HepG2 (cell line): Measurements from ENCODE around the gene CHMP4B. TPM values are rescaled to one million over a fixed set of nuclear protein-coding genes. Genes with fewer than 3 reads are reported as not detected.

Experiments
- ARHGAP35 ChIP-seq: sonication (generic); formaldehyde crosslinking; IDR thresholded peaks from 2 replicates; pipeline ENCODE4 v1.9.0; 2022; ENCODE audit warnings: mild to moderate bottlenecking, inconsistent platforms, moderate library complexity, missing genetic modification reagents, borderline replicate concordance
- FOXK1 ChIP-seq: sonication (generic); formaldehyde crosslinking; IDR thresholded peaks from 2 replicates; pipeline ENCODE4 v1.4.0; 2020; ENCODE audit warnings: low read depth, missing genetic modification reagents, borderline replicate concordance
- MED1 ChIP-seq: sonication (generic); formaldehyde crosslinking; IDR thresholded peaks from 2 replicates; pipeline ENCODE4 v1.4.0; 2020; ENCODE audit warnings: missing genetic modification reagents
- MLXIP ChIP-seq: sonication (generic); formaldehyde crosslinking; IDR thresholded peaks from 2 replicates; pipeline ENCODE4 v1.9.0; 2021; ENCODE audit warnings: missing genetic modification reagents, borderline replicate concordance
- MZF1 ChIP-seq: sonication (generic); formaldehyde crosslinking; IDR thresholded peaks from 2 replicates; pipeline ENCODE4 v1.8.1; 2023; ENCODE audit warnings: mild to moderate bottlenecking, missing genetic modification reagents, borderline replicate concordance
- NCOA1 ChIP-seq: sonication (generic); formaldehyde crosslinking; IDR thresholded peaks from 2 replicates; pipeline ENCODE4 v1.9.0; 2021; ENCODE audit warnings: missing genetic modification reagents
- NFKBIZ ChIP-seq: IDR thresholded peaks from 2 replicates; pipeline ENCODE4 v1.6.1; 2018; ENCODE audit warnings: missing genetic modification reagents, missing compliant biosample characterization
- RBFOX2 ChIP-seq: fragments of 200-400 bp; formaldehyde crosslinking; IDR thresholded peaks from 2 replicates; pipeline ENCODE4 v1.6.1; 2017; ENCODE audit warnings: low read depth, mild to moderate bottlenecking, low read length
- SAFB2 ChIP-seq: sonication (generic); formaldehyde crosslinking; IDR thresholded peaks from 2 replicates; pipeline ENCODE4 v1.5.1; 2020; ENCODE audit warnings: missing genetic modification reagents, low read depth, mild to moderate bottlenecking, borderline replicate concordance
- SP140L ChIP-seq: sonication (generic); formaldehyde crosslinking; IDR thresholded peaks from 2 replicates; pipeline ENCODE4 v1.4.0; 2020; ENCODE audit warnings: missing genetic modification reagents, borderline replicate concordance
- SP5 ChIP-seq: IDR thresholded peaks from 2 replicates; pipeline ENCODE4 v1.6.1; 2016; ENCODE audit warnings: low read depth, borderline replicate concordance
- THYN1 ChIP-seq: sonication (generic); formaldehyde crosslinking; IDR thresholded peaks from 2 replicates; pipeline ENCODE4 v1.8.1; 2023; ENCODE audit warnings: low read depth, mild to moderate bottlenecking, moderate library complexity, missing genetic modification reagents, borderline replicate concordance
- TOPORS ChIP-seq: sonication (generic); formaldehyde crosslinking; IDR thresholded peaks from 2 replicates; pipeline ENCODE4 v1.8.0; 2023; ENCODE audit warnings: mild to moderate bottlenecking, missing genetic modification reagents
- YEATS4 ChIP-seq: sonication (generic); formaldehyde crosslinking; IDR thresholded peaks from 2 replicates; pipeline ENCODE4 v1.4.0; 2020; ENCODE audit warnings: missing genetic modification reagents, borderline replicate concordance
- ZFP36L2 ChIP-seq: sonication (generic); formaldehyde crosslinking; IDR thresholded peaks from 2 replicates; pipeline ENCODE4 v1.4.0; 2020; ENCODE audit warnings: missing genetic modification reagents
- ZNF136 ChIP-seq: sonication (generic); formaldehyde crosslinking; IDR thresholded peaks from 2 replicates; pipeline ENCODE4 v1.8.1; 2022; ENCODE audit warnings: low read depth, mild to moderate bottlenecking, moderate library complexity, missing genetic modification reagents
- ZNF20 ChIP-seq: sonication (generic); formaldehyde crosslinking; IDR thresholded peaks from 2 replicates; pipeline ENCODE4 v1.4.0; 2020; ENCODE audit warnings: mild to moderate bottlenecking, moderate library complexity, missing genetic modification reagents
- ZNF451 ChIP-seq: sonication (generic); formaldehyde crosslinking; IDR thresholded peaks from 2 replicates; pipeline ENCODE4 v1.5.0; 2020; ENCODE audit warnings: mild to moderate bottlenecking, missing genetic modification reagents
- ZNF598 ChIP-seq: sonication (generic); formaldehyde crosslinking; IDR thresholded peaks from 2 replicates; pipeline ENCODE4 v1.5.1; 2020; ENCODE audit warnings: mild to moderate bottlenecking, missing genetic modification reagents, borderline replicate concordance
- ZNF724P ChIP-seq: sonication (generic); formaldehyde crosslinking; IDR thresholded peaks from 2 replicates; pipeline ENCODE4 v1.8.0; 2022; ENCODE audit warnings: missing genetic modification reagents, borderline replicate concordance
- ZNF768 ChIP-seq: sonication (generic); formaldehyde crosslinking; IDR thresholded peaks from 2 replicates; pipeline ENCODE4 v1.4.0; 2020; ENCODE audit warnings: missing genetic modification reagents
- ZNF782 ChIP-seq: sonication (generic); formaldehyde crosslinking; IDR thresholded peaks from 2 replicates; pipeline ENCODE4 v1.4.0; 2020; ENCODE audit warnings: missing genetic modification reagents, mild to moderate bottlenecking, borderline replicate concordance
- polyA plus RNA-seq, 8 experiments: library from polyadenylated mRNA; depleted of rRNA in 3 of 8; stranded (reverse) in 7 of 8; unstranded in 1 of 8; fragments of >200 nt; fragmentation: Illumina TruSeq in 4 of 8; extraction: Trizol in 4 of 8; gene quantifications; 2 replicates each; pipeline versions ENCODE4 v1.2.1 to v1.2.3, GENCODE V29; 2011 to 2016; ENCODE audit warnings: low read depth in 4 of 8, missing spikeins in 1 of 8, mixed read lengths in 1 of 8; ENCODE audit not compliant: insufficient read depth in 1 of 8
- total RNA-seq, 5 experiments: library from RNA; depleted of rRNA; stranded (reverse); fragments of >200 nt; fragmentation: Illumina TruSeq; extraction: Trizol; gene quantifications; 2 replicates each; pipeline ENCODE4 v1.2.3, GENCODE V29; 2016; ENCODE audit warnings: low read depth in 1 of 5
- TF ChIP-seq, protein P1 (sequence below): sonication (generic); formaldehyde crosslinking; IDR thresholded peaks from 2 replicates; pipeline ENCODE4 v1.4.0; 2020; ENCODE audit warnings: missing genetic modification reagents
- TF ChIP-seq, protein P2 (sequence below): sonication (generic); formaldehyde crosslinking; IDR thresholded peaks from 2 replicates; pipeline ENCODE4 v1.4.0; 2020; ENCODE audit warnings: missing genetic modification reagents

Gene CHMP4B
- total and polyA plus RNA-seq, 2 of the 13 experiments (the other 11 are each of a cell fraction or from before 2014, with no cell fraction given) = 40.1 to 45.6 TPM

DNA sequence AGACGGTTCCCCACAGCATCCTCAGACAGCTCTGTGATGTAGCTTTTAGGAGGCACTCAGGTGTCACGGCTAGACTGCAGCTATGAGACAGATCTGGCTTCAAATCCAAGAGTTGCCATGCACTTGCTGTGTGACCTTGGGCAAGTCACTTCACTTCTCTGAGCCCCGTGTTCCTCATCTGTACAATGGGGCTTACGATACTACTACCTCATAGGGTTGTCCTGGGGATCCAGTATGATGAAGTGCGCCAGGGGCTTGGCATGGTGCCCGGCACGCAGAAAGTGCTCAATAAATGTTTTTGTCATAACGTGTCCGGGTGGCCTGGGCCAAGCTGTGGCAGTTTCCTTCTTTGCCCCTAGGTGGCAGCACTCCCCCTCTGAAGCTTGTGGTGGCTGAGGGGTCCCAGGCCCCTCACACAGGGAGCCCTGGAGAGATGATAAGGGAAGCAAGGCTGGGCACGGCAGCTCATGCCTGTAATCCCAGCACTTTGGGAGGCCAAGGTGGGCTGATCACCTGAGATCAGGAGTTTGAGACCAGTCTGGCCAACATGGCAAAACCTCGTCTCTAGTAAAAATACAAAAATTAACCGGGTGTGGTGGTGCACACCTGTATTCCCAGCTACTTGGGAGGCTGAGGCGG lies 19.1 kb upstream of the CHMP4B start (continued):
- TF ChIP-seq TOPORS (CRISPR knock-in tag) = no peak
- no peak for TF ChIP-seq ZNF451
- TF ChIP-seq RBFOX2 = no peak
- TF ChIP-seq SAFB2 (CRISPR knock-in tag) = no peak
- no peak for TF ChIP-seq ZNF20 (CRISPR knock-in tag)
- TF ChIP-seq, protein P1, sequence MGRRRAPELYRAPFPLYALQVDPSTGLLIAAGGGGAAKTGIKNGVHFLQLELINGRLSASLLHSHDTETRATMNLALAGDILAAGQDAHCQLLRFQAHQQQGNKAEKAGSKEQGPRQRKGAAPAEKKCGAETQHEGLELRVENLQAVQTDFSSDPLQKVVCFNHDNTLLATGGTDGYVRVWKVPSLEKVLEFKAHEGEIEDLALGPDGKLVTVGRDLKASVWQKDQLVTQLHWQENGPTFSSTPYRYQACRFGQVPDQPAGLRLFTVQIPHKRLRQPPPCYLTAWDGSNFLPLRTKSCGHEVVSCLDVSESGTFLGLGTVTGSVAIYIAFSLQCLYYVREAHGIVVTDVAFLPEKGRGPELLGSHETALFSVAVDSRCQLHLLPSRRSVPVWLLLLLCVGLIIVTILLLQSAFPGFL (CRISPR knock-in tag) = no peak
- peak; percentile 46; the same call in 1 of the 2 replicates for TF ChIP-seq ZNF598 (CRISPR knock-in tag)
- no peak for TF ChIP-seq SP140L (CRISPR knock-in tag)
- no peak for TF ChIP-seq ZFP36L2 (CRISPR knock-in tag)
- no peak for TF ChIP-seq THYN1 (CRISPR knock-in tag)
- no peak; the same call in 1 of the 2 replicates for TF ChIP-seq MZF1
- TF ChIP-seq FOXK1 (CRISPR knock-in tag) = 0 out of 2 replicates have a peak, but pooled peaks have one; percentile 28
- TF ChIP-seq, protein P2, sequence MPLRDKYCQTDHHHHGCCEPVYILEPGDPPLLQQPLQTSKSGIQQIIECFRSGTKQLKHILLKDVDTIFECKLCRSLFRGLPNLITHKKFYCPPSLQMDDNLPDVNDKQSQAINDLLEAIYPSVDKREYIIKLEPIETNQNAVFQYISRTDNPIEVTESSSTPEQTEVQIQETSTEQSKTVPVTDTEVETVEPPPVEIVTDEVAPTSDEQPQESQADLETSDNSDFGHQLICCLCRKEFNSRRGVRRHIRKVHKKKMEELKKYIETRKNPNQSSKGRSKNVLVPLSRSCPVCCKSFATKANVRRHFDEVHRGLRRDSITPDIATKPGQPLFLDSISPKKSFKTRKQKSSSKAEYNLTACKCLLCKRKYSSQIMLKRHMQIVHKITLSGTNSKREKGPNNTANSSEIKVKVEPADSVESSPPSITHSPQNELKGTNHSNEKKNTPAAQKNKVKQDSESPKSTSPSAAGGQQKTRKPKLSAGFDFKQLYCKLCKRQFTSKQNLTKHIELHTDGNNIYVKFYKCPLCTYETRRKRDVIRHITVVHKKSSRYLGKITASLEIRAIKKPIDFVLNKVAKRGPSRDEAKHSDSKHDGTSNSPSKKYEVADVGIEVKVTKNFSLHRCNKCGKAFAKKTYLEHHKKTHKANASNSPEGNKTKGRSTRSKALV (CRISPR knock-in tag) = no peak
- TF ChIP-seq ZNF782 (CRISPR knock-in tag) = no peak; the same call in 1 of the 2 replicates
- no peak for TF ChIP-seq ARHGAP35
- TF ChIP-seq ZNF136 (CRISPR knock-in tag) = no peak
- TF ChIP-seq SP5 (CRISPR knock-in tag) = no peak
- no peak for TF ChIP-seq MLXIP (CRISPR knock-in tag)
- 0 out of 2 replicates have a peak, but pooled peaks have one; percentile 32 for TF ChIP-seq NFKBIZ
- TF ChIP-seq ZNF768 (CRISPR knock-in tag) = peak; percentile 100
- no peak for TF ChIP-seq ZNF724P (CRISPR knock-in tag)
- TF ChIP-seq MED1 (CRISPR knock-in tag) = no peak
- TF ChIP-seq YEATS4 = no peak
- 0 out of 2 replicates have a peak, but pooled peaks have one; percentile 56 for TF ChIP-seq NCOA1 (CRISPR knock-in tag)
